K562 (cell line): ENCODE results near the gene NDUFA7. TPM values are rescaled to one million over a fixed set of nuclear protein-coding genes. Genes with fewer than 3 reads are reported as not detected.

Experiments used
- CHD2 ChIP-seq: IDR thresholded peaks from 2 replicates; pipeline ENCODE4 v1.6.1; 2011; ENCODE audit warnings: low read depth, low read length
- NBN ChIP-seq: fragments of 450-650 bp; IDR thresholded peaks from 2 replicates; pipeline ENCODE4 v1.6.1; 2016; ENCODE audit warnings: low read depth, mild to moderate bottlenecking
- RBM17 ChIP-seq: fragments of 200-400 bp; formaldehyde crosslinking; IDR thresholded peaks from 2 replicates; pipeline ENCODE4 v1.6.1; 2017; ENCODE audit warnings: low read depth, mild to moderate bottlenecking, low read length, borderline replicate concordance
- RBM22 ChIP-seq: fragments of 200-400 bp; formaldehyde crosslinking; IDR thresholded peaks from 2 replicates; pipeline ENCODE4 v1.6.1; 2018; ENCODE audit warnings: low read length, low read depth; ENCODE audit not compliant: poor library complexity, severe bottlenecking
- RCOR1 ChIP-seq, 2 experiments: IDR thresholded peaks; 2 replicates each; pipeline ENCODE4 v1.6.1; 2012; ENCODE audit warnings: low read depth in 2 of 2, low read length in 2 of 2, borderline replicate concordance in 1 of 2, improper control_type of control experiment in 1 of 2
- ZBTB1 ChIP-seq: sonication (generic); formaldehyde crosslinking; IDR thresholded peaks from 2 replicates; pipeline ENCODE4 v1.8.1; 2023; ENCODE audit warnings: missing genetic modification reagents, low read depth, mild to moderate bottlenecking, borderline replicate concordance
- polyA plus RNA-seq, 8 experiments: library from polyadenylated mRNA; depleted of rRNA in 4 of 8; stranded (reverse) in 5 of 8; unstranded in 3 of 8; fragments of >200 nt; fragmentation: Nextera tagmentation in 2 of 8; fragmentation: Illumina TruSeq in 1 of 8; extraction: Ambion mirVana in 2 of 8; extraction: Trizol in 1 of 8; gene quantifications; 2 replicates each; pipeline versions ENCODE4 v1.2.1 to v1.2.3, GENCODE V29; 2011 to 2014; ENCODE audit warnings: inconsistent platforms in 1 of 8, missing spikeins in 1 of 8
- total RNA-seq, 7 experiments: library from RNA; depleted of rRNA in 6 of 7; stranded (reverse); fragments of >200 nt in 6 of 7; fragmentation: Illumina TruSeq in 2 of 7; extraction: Trizol in 2 of 7; gene quantifications; 2 replicates each; pipeline versions ENCODE4 v1.2.1 to v1.2.3, GENCODE V29; 2011 to 2021; ENCODE audit warnings: low replicate concordance in 1 of 7
- TF ChIP-seq, protein P1 (sequence below): fragments of 250-450 bp; sonication (Bioruptor Pico); IDR thresholded peaks from 2 replicates; pipeline ENCODE4 v1.5.0; 2020; ENCODE audit warnings: mild to moderate bottlenecking, borderline replicate concordance
- TF ChIP-seq, protein P2 (sequence below): sonication (generic); formaldehyde crosslinking; IDR thresholded peaks from 2 replicates; pipeline ENCODE4 v1.8.0; 2023; ENCODE audit warnings: missing genetic modification reagents, mild to moderate bottlenecking, borderline replicate concordance
- TF ChIP-seq, protein P3 (sequence below): fragments of 450-650 bp; IDR thresholded peaks from 2 replicates; pipeline ENCODE4 v1.6.1; 2016; ENCODE audit warnings: low read depth

Gene NDUFA7
- total and polyA plus RNA-seq, 9 of the 15 experiments (the other 6 are each of a cell fraction or from before 2014, with no cell fraction given), result 70.8 to 348 (median 142) TPM

DNA sequence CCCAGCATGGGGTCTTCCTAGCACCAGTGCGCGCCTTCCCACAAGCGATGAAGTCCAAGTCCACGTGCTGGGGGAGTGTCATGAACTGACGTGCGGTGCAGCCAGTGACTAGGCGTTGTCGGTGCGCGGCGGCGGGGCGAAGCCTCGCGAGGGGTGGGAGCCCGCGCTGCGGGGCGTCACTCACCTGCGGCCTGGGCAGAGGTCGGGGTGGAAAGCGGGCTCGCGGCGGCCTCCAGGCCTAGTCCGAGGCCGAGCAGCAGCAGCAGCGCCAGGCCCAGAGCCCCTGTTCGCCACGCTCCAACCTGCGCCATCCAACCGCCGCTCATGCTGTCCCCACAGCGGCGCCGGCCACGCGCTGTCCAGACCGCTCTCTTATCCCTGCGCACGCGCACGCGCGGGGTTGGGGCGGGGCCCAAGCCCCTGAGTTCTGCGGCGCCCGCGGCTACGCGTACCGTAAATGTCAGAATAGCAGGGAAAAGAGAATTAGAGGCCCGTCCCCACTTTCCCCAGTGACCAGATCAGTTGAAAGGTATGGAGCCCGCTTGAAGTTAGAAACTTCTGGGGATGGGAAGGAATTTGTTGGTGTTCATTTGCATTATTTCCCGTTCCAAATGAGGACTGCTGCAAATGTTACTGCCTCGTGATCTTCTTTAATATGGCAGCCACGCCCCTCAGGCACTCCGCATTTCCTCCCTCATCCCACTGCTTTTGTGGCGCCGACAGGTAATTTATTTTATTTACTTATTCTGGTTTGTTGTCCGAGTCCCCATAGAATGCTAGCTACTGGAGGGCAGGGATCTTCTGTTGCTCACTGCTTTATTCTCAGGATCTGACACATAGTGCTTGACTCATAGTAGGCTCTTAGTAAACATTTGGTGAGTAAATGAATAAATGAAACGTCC lies 13.0 kb downstream of the NDUFA7 start, which contains the start of gene CD320 (continued):
- TF ChIP-seq, protein P1, sequence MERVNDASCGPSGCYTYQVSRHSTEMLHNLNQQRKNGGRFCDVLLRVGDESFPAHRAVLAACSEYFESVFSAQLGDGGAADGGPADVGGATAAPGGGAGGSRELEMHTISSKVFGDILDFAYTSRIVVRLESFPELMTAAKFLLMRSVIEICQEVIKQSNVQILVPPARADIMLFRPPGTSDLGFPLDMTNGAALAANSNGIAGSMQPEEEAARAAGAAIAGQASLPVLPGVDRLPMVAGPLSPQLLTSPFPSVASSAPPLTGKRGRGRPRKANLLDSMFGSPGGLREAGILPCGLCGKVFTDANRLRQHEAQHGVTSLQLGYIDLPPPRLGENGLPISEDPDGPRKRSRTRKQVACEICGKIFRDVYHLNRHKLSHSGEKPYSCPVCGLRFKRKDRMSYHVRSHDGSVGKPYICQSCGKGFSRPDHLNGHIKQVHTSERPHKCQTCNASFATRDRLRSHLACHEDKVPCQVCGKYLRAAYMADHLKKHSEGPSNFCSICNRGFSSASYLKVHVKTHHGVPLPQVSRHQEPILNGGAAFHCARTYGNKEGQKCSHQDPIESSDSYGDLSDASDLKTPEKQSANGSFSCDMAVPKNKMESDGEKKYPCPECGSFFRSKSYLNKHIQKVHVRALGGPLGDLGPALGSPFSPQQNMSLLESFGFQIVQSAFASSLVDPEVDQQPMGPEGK (CRISPR knock-in tag), result no peak
- TF ChIP-seq CHD2, result peak; percentile 93
- TF ChIP-seq, protein P2, sequence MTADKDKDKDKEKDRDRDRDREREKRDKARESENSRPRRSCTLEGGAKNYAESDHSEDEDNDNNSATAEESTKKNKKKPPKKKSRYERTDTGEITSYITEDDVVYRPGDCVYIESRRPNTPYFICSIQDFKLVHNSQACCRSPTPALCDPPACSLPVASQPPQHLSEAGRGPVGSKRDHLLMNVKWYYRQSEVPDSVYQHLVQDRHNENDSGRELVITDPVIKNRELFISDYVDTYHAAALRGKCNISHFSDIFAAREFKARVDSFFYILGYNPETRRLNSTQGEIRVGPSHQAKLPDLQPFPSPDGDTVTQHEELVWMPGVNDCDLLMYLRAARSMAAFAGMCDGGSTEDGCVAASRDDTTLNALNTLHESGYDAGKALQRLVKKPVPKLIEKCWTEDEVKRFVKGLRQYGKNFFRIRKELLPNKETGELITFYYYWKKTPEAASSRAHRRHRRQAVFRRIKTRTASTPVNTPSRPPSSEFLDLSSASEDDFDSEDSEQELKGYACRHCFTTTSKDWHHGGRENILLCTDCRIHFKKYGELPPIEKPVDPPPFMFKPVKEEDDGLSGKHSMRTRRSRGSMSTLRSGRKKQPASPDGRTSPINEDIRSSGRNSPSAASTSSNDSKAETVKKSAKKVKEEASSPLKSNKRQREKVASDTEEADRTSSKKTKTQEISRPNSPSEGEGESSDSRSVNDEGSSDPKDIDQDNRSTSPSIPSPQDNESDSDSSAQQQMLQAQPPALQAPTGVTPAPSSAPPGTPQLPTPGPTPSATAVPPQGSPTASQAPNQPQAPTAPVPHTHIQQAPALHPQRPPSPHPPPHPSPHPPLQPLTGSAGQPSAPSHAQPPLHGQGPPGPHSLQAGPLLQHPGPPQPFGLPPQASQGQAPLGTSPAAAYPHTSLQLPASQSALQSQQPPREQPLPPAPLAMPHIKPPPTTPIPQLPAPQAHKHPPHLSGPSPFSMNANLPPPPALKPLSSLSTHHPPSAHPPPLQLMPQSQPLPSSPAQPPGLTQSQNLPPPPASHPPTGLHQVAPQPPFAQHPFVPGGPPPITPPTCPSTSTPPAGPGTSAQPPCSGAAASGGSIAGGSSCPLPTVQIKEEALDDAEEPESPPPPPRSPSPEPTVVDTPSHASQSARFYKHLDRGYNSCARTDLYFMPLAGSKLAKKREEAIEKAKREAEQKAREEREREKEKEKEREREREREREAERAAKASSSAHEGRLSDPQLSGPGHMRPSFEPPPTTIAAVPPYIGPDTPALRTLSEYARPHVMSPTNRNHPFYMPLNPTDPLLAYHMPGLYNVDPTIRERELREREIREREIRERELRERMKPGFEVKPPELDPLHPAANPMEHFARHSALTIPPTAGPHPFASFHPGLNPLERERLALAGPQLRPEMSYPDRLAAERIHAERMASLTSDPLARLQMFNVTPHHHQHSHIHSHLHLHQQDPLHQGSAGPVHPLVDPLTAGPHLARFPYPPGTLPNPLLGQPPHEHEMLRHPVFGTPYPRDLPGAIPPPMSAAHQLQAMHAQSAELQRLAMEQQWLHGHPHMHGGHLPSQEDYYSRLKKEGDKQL (CRISPR knock-in tag), result peak; percentile 92
- peak; percentile 91 for TF ChIP-seq ZBTB1 (CRISPR knock-in tag)
- TF ChIP-seq, protein P3, sequence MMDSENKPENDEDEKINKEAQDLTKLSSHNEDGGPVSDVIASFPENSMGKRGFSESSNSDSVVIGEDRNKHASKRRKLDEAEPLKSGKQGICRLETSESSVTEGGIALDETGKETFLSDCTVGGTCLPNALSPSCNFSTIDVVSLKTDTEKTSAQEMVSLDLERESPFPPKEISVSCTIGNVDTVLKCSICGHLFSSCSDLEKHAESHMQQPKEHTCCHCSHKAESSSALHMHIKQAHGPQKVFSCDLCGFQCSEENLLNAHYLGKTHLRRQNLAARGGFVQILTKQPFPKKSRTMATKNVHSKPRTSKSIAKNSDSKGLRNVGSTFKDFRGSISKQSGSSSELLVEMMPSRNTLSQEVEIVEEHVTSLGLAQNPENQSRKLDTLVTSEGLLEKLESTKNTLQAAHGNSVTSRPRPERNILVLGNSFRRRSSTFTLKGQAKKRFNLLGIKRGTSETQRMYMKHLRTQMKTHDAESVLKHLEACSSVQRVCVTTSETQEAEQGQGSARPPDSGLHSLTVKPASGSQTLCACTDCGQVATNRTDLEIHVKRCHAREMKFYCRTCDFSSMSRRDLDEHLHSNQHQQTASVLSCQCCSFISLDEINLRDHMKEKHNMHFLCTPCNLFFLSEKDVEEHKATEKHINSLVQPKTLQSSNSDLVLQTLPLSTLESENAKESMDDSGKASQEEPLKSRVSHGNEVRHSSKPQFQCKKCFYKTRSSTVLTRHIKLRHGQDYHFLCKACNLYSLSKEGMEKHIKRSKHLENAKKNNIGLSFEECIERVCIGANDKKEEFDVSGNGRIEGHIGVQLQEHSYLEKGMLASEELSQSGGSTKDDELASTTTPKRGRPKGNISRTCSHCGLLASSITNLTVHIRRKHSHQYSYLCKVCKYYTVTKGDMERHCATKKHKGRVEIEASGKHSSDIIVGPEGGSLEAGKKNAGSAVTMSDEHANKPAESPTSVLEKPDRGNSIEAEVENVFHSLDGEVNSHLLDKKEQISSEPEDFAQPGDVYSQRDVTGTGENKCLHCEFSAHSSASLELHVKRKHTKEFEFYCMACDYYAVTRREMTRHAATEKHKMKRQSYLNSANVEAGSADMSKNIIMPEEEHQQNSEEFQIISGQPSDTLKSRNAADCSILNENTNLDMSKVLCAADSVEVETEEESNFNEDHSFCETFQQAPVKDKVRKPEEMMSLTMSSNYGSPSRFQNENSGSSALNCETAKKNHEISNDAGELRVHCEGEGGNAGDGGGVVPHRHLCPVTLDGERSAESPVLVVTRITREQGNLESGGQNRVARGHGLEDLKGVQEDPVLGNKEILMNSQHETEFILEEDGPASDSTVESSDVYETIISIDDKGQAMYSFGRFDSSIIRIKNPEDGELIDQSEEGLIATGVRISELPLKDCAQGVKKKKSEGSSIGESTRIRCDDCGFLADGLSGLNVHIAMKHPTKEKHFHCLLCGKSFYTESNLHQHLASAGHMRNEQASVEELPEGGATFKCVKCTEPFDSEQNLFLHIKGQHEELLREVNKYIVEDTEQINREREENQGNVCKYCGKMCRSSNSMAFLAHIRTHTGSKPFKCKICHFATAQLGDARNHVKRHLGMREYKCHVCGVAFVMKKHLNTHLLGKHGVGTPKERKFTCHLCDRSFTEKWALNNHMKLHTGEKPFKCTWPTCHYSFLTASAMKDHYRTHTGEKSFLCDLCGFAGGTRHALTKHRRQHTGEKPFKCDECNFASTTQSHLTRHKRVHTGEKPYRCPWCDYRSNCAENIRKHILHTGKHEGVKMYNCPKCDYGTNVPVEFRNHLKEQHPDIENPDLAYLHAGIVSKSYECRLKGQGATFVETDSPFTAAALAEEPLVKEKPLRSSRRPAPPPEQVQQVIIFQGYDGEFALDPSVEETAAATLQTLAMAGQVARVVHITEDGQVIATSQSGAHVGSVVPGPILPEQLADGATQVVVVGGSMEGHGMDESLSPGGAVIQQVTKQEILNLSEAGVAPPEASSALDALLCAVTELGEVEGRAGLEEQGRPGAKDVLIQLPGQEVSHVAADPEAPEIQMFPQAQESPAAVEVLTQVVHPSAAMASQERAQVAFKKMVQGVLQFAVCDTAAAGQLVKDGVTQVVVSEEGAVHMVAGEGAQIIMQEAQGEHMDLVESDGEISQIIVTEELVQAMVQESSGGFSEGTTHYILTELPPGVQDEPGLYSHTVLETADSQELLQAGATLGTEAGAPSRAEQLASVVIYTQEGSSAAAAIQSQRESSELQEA, result no peak
- TF ChIP-seq NBN, result no peak
- peak; percentile 89 for TF ChIP-seq RBM22
- no peak for TF ChIP-seq RBM17
- no peak for TF ChIP-seq RCOR1 (IDR thresholded peaks at IDR 0.05; ENCODE audit: borderline replicate concordance in 1 of 2, low read depth in 2 of 2, low read length in 2 of 2)
